HCT116 (cell line): ENCODE data around the gene CDKL4. TPM values are rescaled to one million over a fixed set of nuclear protein-coding genes. Genes with fewer than 3 reads are reported as not detected.

Experiments
- ATAC-seq: fragments of 200-7000 bp; cut with Tn5 transposase; 2 replicates; pipeline ENCODE4 v1.9.1; 2020; ENCODE audit warnings: mild to moderate bottlenecking, moderate library complexity
- BruUV-seq: library from RNA; stranded (reverse); fragments of 400-500 nt; replicated peaks from 2 replicates; lab custom pipeline; 2021; lab: Mats Ljungman, UMichigan
- CTCF ChIA-PET: fragments of 300-600 bp; sonication (Branson Sonifier 250); formaldehyde crosslinking; loops from one replicate; lab custom pipeline; 2021; ENCODE audit warnings: antibody characterized with exemption; lab: Charles Lee
- POLR2A ChIA-PET: fragments of 300-600, 350-600 bp; sonication (Branson Sonifier 250); formaldehyde crosslinking; loops from one replicate; lab custom pipeline; 2021; ENCODE audit warnings: antibody characterized with exemption; lab: Charles Lee
- RAD21 ChIA-PET, 2 experiments: fragments of 300-600 bp; sonication (Branson Sonifier 250); formaldehyde crosslinking; loops; one replicate each; lab custom pipeline; 2023; ENCODE audit warnings: low total read pairs in 2 of 2; ENCODE audit not compliant: uncharacterized antibody in 2 of 2, unreplicated experiment in 2 of 2, low non-redundant PET in 1 of 2; lab: Charles Lee
- DNase-seq: peaks from one replicate; pipeline ENCODE4 v3.0.0-alpha.2; 2010; ENCODE audit warnings: low read depth, low spot score
- H2AFZ ChIP-seq: fragments of 200-600 bp; shearing (Covaris generic), sonication (generic); 2 replicates; pipeline ENCODE4 v1.6.1; 2017; ENCODE audit warnings: low read depth, mixed run types, mixed read lengths, antibody characterized with exemption, low read length; ENCODE audit not compliant: poor library complexity, severe bottlenecking
- H3K27ac ChIP-seq: 2 replicates; pipeline ENCODE4 v1.5.1; 2012; ENCODE audit warnings: low read depth, low read length
- H3K27me3 ChIP-seq: fragments of 200-600 bp; sonication (generic); 2 replicates; pipeline ENCODE4 v1.6.1; 2016; ENCODE audit warnings: mixed run types, low read length, mixed read lengths; ENCODE audit not compliant: insufficient read depth
- H3K36me3 ChIP-seq, 2 experiments: fragments of 200-500 bp in 1 of 2; fragments of 200-600 bp in 1 of 2; sonication (Bioruptor generic) in 1 of 2; sonication (generic) in 1 of 2; 2 replicates each; pipeline versions ENCODE4 v1.5.1 to v1.6.1; 2014 to 2016; ENCODE audit warnings: low read length in 2 of 2, inconsistent platforms in 1 of 2, mixed read lengths in 1 of 2, mixed run types in 1 of 2; ENCODE audit not compliant: insufficient read depth in 2 of 2, control insufficient read depth in 1 of 2
- H3K4me1 ChIP-seq, 2 experiments: fragments of 200-600 bp in 1 of 2; sonication (generic) in 1 of 2; 2 replicates each; pipeline versions ENCODE4 v1.5.1 to v1.6.1; 2012 to 2017; ENCODE audit warnings: low read length in 2 of 2, inconsistent platforms in 1 of 2, mild to moderate bottlenecking in 1 of 2, mixed read lengths in 1 of 2, mixed run types in 1 of 2, moderate library complexity in 1 of 2; ENCODE audit not compliant: insufficient read depth in 2 of 2, control insufficient read depth in 1 of 2
- H3K4me2 ChIP-seq: fragments of 200-600 bp; sonication (generic); 2 replicates; pipeline ENCODE4 v1.6.1; 2017; ENCODE audit warnings: mixed run types, low read length, mixed read lengths
- H3K4me3 ChIP-seq, 2 experiments: fragments of 200-600 bp in 1 of 2; sonication (generic) in 1 of 2; replicated peaks in 1 of 2; 2 replicates each; pipeline ENCODE4 v1.5.1; 2011 to 2016; ENCODE audit warnings: low read length in 2 of 2, control low read depth in 1 of 2, low read depth in 1 of 2, mild to moderate bottlenecking in 1 of 2, mixed read lengths in 1 of 2, mixed run types in 1 of 2
- H3K79me2 ChIP-seq: fragments of 200-600 bp; sonication (generic); 2 replicates; pipeline ENCODE4 v1.6.1; 2017; ENCODE audit warnings: mild to moderate bottlenecking, mixed run types, low read length, moderate library complexity, mixed read lengths; ENCODE audit not compliant: insufficient read depth
- H3K9ac ChIP-seq: fragments of 200-600 bp; sonication (generic); 2 replicates; pipeline ENCODE4 v1.6.1; 2016; ENCODE audit warnings: low read length, mixed read lengths
- H3K9me2 ChIP-seq: fragments of 200-600 bp; sonication (generic), shearing (Covaris generic); 2 replicates; pipeline ENCODE4 v1.6.1; 2017; ENCODE audit warnings: mixed run types, mild to moderate bottlenecking, moderate library complexity; ENCODE audit not compliant: insufficient read depth
- H3K9me3 ChIP-seq, 2 experiments: fragments of 200-500 bp in 1 of 2; fragments of 200-600 bp in 1 of 2; sonication (Bioruptor generic) in 1 of 2; sonication (generic) in 1 of 2; 2 replicates each; pipeline ENCODE4 v1.6.1; 2014 to 2017; ENCODE audit warnings: low read length in 2 of 2, mixed read lengths in 2 of 2, inconsistent platforms in 1 of 2, low read depth in 1 of 2, mild to moderate bottlenecking in 1 of 2, mixed run types in 1 of 2, moderate library complexity in 1 of 2; ENCODE audit not compliant: control insufficient read depth in 1 of 2, insufficient read depth in 1 of 2
- H4K20me1 ChIP-seq: fragments of 200-600 bp; sonication (generic), shearing (Covaris generic); 2 replicates; pipeline ENCODE4 v1.6.1; 2017; ENCODE audit warnings: mixed run types, mild to moderate bottlenecking, moderate library complexity; ENCODE audit not compliant: insufficient read depth
- CBX3 ChIP-seq: IDR thresholded peaks from 2 replicates; pipeline ENCODE4 v1.6.1; 2012; ENCODE audit warnings: low read depth
- CEBPB ChIP-seq: IDR thresholded peaks from 2 replicates; pipeline ENCODE4 v1.6.1; 2012; ENCODE audit warnings: low read depth
- CTCF ChIP-seq, 3 experiments: fragments of 200-600 bp in 1 of 3; sonication (generic) in 1 of 3; IDR thresholded peaks in 2 of 3; conservative IDR thresholded peaks in 1 of 3; 2 replicates each; pipeline ENCODE4 v1.5.1; 2012 to 2017; ENCODE audit warnings: low read depth in 2 of 3, low read length in 2 of 3, antibody characterized with exemption in 1 of 3, borderline replicate concordance in 1 of 3, control low read depth in 1 of 3, mild to moderate bottlenecking in 1 of 3, mixed read lengths in 1 of 3, mixed run types in 1 of 3, moderate library complexity in 1 of 3; ENCODE audit not compliant: insufficient read depth in 1 of 3
- EGR1 ChIP-seq: IDR thresholded peaks from 2 replicates; pipeline ENCODE4 v1.6.1; 2012; ENCODE audit warnings: low read depth
- ELF1 ChIP-seq: IDR thresholded peaks from 2 replicates; pipeline ENCODE4 v1.6.1; 2012; ENCODE audit warnings: low read depth, borderline replicate concordance
- EZH2 ChIP-seq: fragments of 200-600 bp; sonication (generic); IDR thresholded peaks from 2 replicates; pipeline ENCODE4 v1.6.1; 2017; ENCODE audit warnings: antibody characterized with exemption, mixed run types
- EZH2phosphoT487 ChIP-seq: fragments of 200-600 bp; IDR thresholded peaks from 2 replicates; pipeline ENCODE4 v1.6.1; 2018; ENCODE audit warnings: antibody characterized with exemption, borderline replicate concordance
- FOSL1 ChIP-seq: IDR thresholded peaks from 2 replicates; pipeline ENCODE4 v1.6.1; 2012; ENCODE audit warnings: low read depth
- MAX ChIP-seq: IDR thresholded peaks from 2 replicates; pipeline ENCODE4 v1.6.1; 2012
- POLR2A ChIP-seq: IDR thresholded peaks from 2 replicates; pipeline ENCODE4 v1.7.0; 2011; ENCODE audit warnings: borderline replicate concordance; ENCODE audit not compliant: insufficient read depth, insufficient read length; ENCODE audit errors: extremely low read depth
- RAD21 ChIP-seq: IDR thresholded peaks from 2 replicates; pipeline ENCODE4 v1.6.1; 2012; ENCODE audit warnings: low read depth, mild to moderate bottlenecking
- REST ChIP-seq: IDR thresholded peaks from 2 replicates; pipeline ENCODE4 v1.6.1; 2012; ENCODE audit warnings: low read depth
- SP1 ChIP-seq: IDR thresholded peaks from 2 replicates; pipeline ENCODE4 v1.6.1; 2012; ENCODE audit warnings: low read depth
- TCF7L2 ChIP-seq: IDR thresholded peaks from 2 replicates; pipeline ENCODE4 v1.7.0; 2011; ENCODE audit warnings: borderline replicate concordance, inconsistent platforms; ENCODE audit not compliant: insufficient read depth, insufficient read length; ENCODE audit errors: extremely low read depth
- ZFX ChIP-seq: fragments of 450-650 bp; IDR thresholded peaks from 2 replicates; pipeline ENCODE4 v1.6.1; 2017
- ZNF274 ChIP-seq: fragments of 200-500 bp; sonication (Bioruptor generic); IDR thresholded peaks from 2 replicates; pipeline ENCODE4 v1.6.1; 2014; ENCODE audit warnings: mild to moderate bottlenecking, low read depth, low read length, inconsistent platforms
- intact Hi-C: fragments of 100-400 bp; cut with micrococcal nuclease; formaldehyde crosslinking; loops from 2 replicates; pipeline ENCODE4 v1.10.0; 2022
- total RNA-seq: library from RNA; stranded (reverse); gene quantifications from one replicate; pipeline ENCODE4 v1.2.1, GENCODE V29; 2021; ENCODE audit not compliant: unreplicated experiment

The CDKL4 gene
- total RNA-seq, 1 experiment from 2014 or later, result 0.27 TPM

GRCh38 chr2:39266916-39267434 lies 23.2 kb upstream of the CDKL4 start:
- Histone ChIP-seq H3K36me3 (no peaks in the 10 kb centered on the region; a peak in 1 of 4 replicates), H2AFZ (no peak overlapping the region), H3K27me3 (no peaks in the 10 kb centered on the region), H3K9ac (no peak overlapping the region), H3K27ac (no peak overlapping the region), H3K9me3 (no peaks in the 10 kb centered on the region), H3K4me1 (no peaks in the 10 kb centered on the region), H4K20me1 (no peaks in the 10 kb centered on the region), H3K4me2 (no peak overlapping the region), H3K79me2 (no peaks in the 10 kb centered on the region), H3K4me3 (no peak overlapping the region), H3K9me2 (no peaks in the 10 kb centered on the region)
- RAD21 ChIA-PET, result no interaction called here
- TF ChIP-seq EGR1 (no peak), ELF1 (no peak), CBX3 (no peak), POLR2A (no peak), EZH2 (no peak), MAX (no peak), ZNF274 (no peak), TCF7L2 (no peak), CEBPB (no peak), REST (no peak), FOSL1 (no peak), RAD21 (no peak), EZH2phosphoT487 (no peak), ZFX (no peak), CTCF (IDR thresholded peaks at IDR 0.05 in 2 of 3, conservative IDR thresholded peaks at IDR 0.05 in 1 of 3; ENCODE audit: borderline replicate concordance in 1 of 3, insufficient read depth in 1 of 3, low read depth in 2 of 3, low read length in 2 of 3) (no peak), SP1 (no peak)
- intact Hi-C loops, result no loop called here
- no TSS peak for BruUV-seq
- CTCF ChIA-PET, result no interaction called here
- POLR2A ChIA-PET, result no interaction called here
- no peak for DNase-seq
- ATAC-seq, result no peak
